HG02981 (cell line): ENCODE results near the gene ZNF749.
"Not testable (repeated sequence)": the region's sequence is repeated elsewhere in the genome, so short reads cannot be mapped to it uniquely, and the experiment has no call there.

ENCODE experiments used
- ATAC-seq: cut with Tn5 transposase; IDR thresholded peaks from one replicate; pipeline ENCODE4 v1.9.1; 2021; ENCODE audit warnings: mild to moderate bottlenecking, moderate library complexity; ENCODE audit not compliant: unreplicated experiment

ZNF749 gene

GRCh38 chr19:57465680-57466381, 30.7 kb downstream of the ZNF749 start:
- ATAC-seq: no peak

DNA sequence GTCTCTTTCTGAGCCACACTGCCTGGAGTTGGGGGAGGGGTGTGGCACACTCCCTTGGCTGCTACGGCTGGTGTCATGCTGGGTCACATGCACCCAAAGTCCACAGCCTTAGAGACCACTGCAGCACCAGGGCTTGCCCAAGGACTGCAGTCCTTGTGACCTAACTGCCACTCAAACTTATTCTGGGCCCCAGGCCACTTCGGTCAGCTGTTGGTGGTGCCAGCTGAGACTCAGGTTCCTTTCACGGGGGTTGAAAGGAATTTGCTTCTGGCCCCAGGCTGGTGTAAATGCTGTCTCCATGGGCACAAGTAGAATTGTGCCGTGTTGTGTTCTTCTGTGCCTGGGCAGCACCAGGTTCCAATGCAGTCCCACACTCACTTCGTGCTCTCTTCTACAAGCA, 31.4 kb downstream of the ZNF749 start:
- ATAC-seq: no peak

- no peak for ATAC-seq
Observed at GRCh38 chr19:57473646-57474045, 38.5 kb downstream of the ZNF749 start.

- ATAC-seq: peak; percentile 84
Observed at GRCh38 chr19:57477191-57478008, 42.3 kb downstream of the ZNF749 start, which contains the start of gene ZNF772. Gene ZNF772 (minus strand): TSS chr19:57477566. CDS start chr19:57477309, 257 bp downstream.

- ATAC-seq: peak; percentile 94
Observed at GRCh38 chr19:57487477-57488298, 52.6 kb downstream of the ZNF749 start, which contains the start of gene ZNF419. Gene ZNF419 (plus strand): TSS chr19:57487750. CDS start chr19:57487951, 201 bp downstream.

DNA sequence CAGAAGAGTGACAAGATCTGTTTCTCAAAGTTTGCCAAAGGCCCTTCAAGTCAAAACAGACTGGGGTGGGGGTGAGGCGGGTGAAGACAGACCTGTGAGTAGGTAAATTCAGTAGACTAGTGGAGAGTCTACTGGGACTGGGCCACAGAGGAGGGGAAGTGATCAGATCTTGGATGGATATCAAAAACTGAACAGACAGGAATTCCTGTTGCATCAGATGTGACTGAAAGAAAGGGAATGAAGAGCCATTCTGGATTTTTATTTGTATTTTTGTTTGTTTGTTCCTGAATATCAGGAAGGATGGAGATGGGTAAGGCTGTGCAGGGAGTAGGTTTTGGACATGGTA, 53.1 kb downstream of the ZNF749 start:
- not testable (repeated sequence) for ATAC-seq
